ENCODE measurements around the gene GPR108.
"Not testable (repeated sequence)": the region's sequence is repeated elsewhere in the genome, so short reads cannot be mapped to it uniquely, and the experiment has no call there.

The GPR108 gene

DNA sequence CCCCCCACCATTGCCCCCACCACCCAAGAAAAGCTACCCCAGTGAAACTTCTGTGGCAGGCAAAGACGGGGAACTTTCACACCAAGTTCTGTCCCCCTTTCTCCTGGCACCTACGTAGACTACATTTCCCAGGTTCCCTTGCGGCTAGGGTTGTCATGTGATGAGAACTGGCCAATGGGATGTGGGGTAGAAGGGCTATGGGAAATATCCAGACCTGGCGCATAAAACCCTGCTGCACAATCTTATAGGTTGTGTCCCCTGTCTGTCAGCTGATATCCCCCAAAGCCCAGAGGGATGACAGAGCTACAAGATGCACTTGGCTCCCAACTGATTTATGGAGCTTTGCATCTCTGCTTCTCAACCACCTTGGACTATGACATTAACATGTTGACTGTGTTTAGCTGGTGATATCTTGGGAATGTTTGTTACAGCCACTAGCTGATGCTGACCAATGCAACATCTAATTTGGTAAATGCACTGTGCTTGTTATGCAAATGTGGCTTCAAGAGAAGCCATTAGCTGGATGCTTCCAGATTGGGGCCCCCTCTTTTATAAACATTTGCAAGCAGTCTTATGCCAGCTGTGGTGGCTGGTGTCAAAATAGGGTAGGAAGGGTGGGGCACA, 23.8 kb upstream of the GPR108 start:
- no peak for DNase-seq (ENCODE audit: low read depth)

DNA sequence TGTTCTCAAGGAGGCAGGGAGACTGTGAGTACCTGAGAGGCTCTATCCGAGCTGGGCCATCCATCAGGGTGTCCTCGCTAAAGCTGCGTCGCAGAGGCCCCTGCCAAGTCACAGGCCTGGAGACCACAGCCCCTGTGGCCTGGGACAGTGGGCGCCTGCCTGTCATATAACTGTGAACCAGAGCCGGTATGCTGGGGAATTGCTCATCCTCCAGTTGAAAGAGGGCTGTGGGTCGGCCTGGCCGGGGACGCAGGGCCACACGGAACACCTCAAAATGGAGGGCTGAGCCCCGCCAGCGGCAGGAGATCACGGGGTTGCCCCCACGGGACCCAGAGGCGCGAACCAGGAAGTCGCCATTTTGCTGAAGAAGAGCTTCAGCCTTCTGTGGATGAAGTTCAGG, 23.2 kb upstream of the GPR108 start:
- DNase-seq (ENCODE audit: low read depth): no peak

DNA sequence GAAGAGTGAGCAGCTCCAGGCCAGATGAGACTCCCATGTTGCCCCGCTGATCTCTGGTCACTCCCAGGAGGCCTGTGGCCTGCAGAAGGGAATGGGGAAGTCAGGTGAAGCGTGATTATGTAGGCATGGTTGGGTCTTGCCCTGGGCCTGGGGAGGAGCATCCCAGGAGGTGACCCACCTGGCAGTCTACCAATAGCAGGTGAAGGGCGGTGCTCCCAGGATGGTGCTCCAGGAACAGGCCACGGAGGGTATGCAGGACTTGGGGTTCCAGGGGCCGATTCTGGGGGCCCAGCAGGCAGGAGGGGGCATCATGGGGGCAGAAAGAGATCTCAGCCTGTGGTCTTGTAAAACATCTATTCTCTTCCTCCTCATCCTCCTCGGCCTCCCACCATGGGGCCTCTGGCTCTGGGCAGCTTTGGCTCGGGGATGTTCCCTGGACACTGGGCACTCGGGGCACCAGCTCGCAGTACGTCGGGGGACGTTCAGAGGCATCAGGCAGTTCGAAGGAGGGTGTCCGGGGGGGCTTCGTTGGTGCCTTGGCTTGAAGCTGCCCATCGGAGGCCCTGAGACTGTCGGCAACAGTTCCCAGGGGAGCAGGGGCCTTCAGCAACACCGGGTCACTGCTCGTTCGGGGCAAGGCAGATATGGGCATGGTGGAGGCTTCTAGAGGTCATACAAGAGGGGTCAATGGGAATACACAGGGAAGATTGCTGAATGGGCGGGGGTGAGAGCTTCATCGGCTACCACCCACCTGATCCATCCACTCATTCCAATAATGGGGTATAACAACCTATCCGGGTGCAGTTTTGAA, 17.5 kb upstream of the GPR108 start:
- DNase-seq (ENCODE audit: low read depth): no peak

DNA sequence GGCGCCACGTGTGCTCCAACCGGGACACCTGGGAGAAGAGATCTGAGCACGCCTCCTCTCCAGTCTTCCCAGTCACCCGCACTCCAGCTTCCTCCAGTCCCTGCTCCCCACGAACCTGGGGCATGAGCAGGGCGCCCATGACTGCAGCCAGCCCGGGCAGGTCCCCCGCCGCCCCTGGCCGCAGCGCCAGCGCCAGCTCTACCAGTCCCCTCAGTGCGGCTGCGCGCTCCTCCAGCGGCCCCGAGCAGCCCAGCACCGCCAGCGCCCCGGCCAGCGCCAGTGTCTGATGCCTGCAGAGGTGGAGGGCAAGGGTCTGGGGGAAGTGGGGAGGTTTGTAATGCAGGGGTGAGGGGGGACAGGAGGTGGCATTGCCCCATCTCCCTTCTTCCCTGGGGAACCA, 16.8 kb upstream of the GPR108 start:
- no peak for DNase-seq (ENCODE audit: low read depth)

DNA sequence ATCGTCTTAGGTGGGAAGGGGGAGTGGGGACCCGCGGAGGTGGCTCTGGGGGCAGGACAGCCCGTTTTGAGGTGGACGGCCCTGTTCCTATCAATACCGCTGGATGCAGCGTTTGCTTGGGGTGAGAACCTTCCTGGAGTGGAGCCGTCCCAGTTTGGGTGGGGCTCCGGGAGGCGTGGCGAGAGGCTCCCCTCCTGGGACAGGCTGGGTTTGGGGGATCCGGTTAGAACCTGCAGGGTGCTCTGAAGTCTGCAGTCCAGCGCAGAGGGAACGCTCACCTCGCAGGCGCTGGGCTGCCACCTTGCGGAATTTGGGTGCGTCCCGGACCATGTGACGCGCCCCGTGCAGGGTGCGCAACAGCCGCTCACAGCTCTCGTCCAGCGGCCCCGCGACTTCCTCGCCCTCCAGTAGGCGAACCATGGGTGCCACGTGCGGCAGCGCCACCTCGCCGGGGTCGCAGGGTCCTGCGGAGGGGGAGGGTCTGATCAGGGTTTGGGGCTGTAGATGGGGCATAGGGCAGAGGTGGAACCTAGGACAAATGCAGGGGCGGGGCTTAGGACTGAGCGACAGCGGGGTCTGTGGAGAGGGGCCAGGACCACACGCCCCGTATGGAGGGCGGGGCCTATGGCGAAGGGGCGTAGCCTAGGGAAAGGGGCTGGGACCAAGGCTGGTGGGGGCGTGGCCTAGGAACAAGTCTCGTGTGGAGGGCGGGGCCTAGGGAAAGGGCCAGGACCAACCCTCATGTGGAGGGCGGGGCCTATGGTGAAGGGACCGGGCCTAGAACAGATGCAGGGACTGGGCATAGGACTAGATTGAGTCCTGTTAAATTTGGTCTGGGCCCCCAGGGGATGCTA, 16.0 kb upstream of the GPR108 start:
- DNase-seq (ENCODE audit: low read depth): peak; percentile 63

DNA sequence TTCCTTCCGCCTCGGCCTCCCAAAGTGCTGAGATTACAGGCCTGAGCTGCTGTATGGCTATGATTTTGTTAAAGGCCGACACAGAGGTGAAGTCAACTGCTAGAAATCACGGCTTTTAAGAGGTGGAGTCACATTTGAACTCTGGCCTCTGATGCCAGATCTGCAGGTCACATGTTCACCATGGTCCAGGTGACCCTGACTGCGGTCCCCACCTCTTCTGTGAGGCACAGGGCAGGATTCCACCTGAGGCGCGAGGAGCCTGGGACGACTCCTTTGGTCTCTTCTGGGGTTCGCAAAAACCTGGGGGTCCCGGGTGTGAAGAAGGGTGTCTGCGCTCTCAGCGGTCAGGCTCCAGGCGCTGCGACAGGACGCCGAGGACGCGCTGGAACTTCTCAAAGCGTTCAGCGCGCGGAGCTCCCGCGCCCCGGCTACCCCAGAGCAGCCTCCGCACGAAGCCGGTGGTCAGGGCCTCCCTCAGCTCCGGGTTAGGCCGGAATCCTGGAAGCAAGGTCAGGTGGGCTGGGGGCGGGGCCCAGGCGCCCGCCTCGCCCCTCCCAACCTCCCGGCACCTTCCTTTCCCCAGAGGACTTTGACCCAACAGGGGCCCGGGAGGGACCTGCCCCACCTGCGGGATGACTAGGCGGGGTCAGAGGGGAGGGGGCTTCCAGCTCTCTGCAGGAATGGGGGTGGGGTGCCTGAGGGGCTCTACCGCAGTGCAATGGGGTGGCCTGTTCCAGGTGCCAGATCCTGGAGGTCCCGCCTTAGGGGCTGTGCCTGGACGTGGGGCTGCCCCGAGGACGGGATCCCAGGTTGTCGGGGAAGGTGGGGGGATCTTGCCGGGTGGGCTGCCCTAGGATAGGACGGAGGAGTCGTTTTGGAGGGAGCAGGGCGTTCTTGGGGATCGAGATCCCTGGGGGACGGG, 15.1 kb upstream of the GPR108 start:
- DNase-seq (ENCODE audit: low read depth): no peak

DNA sequence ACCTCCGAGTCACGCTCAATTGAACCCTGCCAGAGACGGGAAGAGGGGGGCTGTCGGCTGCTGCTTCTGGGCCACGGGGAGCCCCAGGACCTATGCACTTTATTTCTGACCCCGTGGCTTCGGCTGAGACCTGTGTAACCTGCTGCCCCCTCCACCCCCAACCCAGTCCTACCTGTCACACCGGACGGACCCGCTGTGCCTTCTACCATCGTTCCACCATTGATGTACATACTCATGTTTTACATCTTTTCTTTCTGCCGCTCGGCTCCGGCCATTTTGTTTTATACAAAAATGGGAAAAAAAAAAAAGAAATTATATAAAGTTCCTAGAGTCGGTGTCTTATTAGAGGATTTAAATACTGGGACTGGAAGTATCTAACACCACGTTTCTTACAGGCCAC, 13.8 kb upstream of the GPR108 start:
- DNase-seq (ENCODE audit: low read depth): no peak

DNA sequence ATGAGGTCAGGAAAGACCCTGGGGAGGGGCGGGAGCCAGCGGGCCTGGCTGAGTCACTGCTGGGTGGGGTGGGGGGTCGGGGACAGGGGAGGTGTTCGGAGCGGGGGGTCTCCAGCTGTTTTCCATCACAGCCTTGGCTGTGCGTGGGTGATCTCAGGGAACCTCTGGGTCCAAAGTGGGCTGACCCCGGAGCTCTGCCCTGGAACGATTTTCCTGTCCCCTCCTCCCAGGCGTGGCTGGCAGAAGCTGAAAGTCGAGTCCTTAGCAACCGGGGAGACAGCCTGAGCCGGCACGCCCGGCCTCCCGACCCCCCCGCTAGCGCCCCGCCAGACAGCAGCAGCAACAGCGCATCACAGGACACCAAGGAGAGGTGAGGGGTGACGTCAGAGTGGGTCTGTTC, 12.7 kb upstream of the GPR108 start:
- no peak for DNase-seq (ENCODE audit: low read depth)

DNA sequence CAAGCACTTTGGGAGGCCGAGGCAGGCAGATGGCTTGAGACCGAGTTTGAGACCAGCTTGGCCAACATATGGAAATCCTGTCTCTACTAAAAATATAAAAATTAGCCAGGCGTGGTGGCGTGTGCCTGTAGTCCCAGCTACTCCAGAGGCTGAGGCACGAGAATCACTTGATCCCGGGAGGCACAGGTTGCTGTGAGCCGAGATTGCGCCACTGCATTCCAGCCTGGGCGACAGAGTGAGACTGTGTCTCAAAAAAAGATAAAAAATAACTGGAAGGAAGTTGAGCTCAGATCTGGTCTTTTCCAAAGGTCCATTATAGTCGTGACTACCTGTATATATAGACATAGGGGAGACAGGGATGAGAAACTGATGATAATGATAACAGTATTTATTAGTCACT, 11.2 kb upstream of the GPR108 start:
- not testable (repeated sequence) for DNase-seq (ENCODE audit: low read depth)

DNA sequence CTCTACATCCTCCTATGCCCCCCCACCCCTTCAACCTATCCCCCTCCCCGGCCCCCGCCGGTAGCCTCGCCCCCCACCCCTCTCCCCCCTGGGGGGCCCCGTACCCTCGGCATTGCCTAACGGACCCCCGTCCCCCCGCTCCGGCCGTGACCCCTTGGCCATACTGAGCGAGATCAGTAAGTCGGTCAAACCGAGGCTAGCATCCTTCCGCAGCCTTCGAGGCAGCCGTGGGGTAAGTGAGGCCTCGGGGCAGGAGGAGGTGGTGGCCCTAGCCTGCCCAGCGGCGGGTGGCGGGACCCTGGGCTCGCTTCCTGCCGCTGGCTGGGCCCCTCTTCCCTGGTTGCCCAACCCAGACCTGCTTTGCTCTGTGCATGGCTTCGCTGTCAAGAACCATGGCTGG, 8.6 kb upstream of the GPR108 start:
- DNase-seq (ENCODE audit: low read depth): no peak

DNA sequence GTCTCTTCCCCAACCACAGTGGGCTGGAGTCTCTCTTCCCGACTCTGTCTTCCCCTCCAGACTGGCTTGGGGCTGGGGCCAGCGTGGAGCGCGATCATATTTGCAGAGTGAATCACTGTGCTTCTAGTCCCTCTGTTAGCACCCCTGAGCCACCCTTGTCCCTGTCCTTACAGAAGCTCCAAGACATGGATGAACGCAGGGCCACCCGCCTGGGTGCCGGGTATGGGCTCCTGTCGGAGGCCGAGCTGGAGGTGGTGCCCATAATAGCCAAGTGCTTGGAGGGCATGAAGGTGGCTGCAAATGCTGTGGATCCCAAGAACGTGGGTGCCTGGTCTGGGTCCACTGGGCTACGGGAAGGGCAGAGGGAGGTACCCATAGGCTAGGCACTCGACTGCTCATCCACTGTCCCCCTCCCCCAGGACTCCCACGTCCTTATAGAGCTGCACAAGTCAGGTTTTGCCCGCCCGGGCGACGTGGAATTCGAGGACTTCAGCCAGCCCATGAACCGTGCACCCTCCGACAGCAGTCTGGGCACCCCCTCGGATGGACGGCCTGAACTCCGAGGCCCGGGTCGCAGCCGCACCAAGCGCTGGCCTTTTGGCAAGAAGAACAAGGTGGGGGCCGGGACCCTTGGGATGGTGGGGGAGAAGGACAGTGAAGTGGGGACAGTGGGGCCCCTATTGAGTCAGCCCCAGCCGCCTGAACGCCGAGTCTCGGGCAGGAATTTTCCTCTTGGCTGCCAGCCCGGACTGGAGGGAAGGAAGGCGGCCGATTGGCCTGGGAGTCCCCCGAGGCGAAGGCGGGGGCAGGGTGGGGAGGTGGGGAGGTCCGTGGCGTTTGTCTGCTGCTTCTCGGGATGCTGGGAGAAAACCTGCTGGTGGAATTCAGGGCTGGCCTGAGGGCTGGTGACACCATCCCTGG, 7.3 kb upstream of the GPR108 start:
- DNase-seq (ENCODE audit: low read depth): no peak

DNA sequence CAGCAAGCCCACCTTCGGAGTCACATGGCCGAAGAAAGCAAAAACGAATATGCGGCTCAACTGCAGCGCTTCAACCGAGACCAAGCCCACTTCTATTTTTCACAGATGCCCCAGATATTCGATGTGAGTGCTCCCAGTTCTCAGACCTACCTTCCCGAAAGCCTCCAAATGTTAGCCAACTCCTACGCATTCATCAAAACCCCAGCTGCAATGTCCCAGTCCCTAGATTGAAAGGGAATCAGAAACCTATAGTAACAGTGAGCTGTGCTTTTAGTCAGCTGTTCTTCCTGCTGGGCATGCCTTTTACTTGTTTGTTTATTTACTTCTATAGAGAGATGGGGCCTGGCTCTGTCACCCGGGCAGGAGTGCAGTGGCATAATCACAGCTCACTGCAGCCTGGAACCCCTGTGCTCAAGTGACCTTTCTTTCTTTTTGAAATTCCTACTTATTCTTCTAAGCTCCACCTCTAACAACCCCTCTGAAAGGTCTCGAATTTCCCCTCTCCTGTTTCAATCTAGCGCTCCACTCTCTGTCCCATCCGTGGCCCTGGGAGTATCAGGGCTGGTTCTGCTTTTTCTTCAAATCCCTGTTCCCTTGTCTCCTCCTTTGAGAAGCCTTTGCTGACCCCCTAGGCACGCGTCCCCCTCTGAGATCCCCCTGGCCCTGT, 6.5 kb upstream of the GPR108 start:
- DNase-seq (ENCODE audit: low read depth): no peak

DNA sequence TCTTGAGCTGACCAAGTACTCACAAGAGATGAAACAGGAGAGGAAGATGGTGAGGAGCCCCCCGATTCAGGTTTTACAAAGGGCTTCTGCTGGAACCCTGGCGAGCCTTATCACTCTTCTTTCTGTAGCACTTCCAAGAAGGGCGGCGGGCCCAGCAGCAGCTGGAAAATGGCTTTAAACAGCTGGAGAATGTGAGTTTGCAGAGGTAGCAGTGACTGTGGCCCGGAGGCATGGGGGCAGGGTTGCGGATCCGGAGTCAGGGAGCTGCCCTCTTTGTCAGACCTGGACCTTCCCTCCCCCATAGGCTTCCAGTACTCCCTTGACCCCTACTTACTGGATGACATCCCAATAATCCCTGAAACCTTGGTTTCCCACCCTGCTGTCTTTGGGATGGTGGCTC, 5.7 kb upstream of the GPR108 start:
- no peak for DNase-seq (ENCODE audit: low read depth)

DNA sequence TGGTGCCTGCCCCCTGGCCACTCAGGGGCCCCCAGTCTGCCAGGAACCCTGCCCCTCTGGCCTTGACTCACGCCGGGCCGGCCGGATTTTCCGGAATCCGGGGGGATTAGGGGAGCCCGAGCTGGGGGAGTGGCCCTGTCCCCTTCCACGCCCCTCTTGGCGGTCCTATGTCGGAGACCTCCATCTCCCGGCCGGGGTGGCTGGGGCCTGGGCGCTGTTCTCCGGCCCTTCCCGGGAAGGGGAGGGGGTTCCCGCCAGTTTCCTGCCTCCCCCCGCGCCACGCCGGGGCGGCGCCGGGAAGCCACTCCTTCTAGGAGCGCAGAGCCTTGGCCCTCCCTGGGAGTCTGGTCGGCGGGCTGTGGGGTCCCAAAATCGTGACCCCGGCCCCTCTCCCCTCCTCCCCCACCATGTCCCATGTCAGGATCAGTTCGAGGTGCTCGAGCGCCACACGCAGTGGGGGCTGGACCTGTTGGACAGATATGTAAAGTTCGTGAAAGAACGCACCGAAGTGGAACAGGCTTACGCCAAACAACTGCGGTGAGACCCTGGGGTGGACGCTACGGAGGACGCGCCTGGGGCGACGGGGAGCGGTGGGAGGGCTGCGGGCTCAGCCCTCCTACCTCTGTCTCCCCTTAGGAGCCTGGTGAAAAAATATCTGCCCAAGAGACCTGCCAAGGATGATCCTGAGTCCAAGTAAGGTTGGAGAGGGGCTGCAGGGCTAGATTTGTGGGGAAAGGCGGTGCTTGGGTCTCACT, 3.4 kb upstream of the GPR108 start:
- no peak for DNase-seq (ENCODE audit: low read depth)

DNA sequence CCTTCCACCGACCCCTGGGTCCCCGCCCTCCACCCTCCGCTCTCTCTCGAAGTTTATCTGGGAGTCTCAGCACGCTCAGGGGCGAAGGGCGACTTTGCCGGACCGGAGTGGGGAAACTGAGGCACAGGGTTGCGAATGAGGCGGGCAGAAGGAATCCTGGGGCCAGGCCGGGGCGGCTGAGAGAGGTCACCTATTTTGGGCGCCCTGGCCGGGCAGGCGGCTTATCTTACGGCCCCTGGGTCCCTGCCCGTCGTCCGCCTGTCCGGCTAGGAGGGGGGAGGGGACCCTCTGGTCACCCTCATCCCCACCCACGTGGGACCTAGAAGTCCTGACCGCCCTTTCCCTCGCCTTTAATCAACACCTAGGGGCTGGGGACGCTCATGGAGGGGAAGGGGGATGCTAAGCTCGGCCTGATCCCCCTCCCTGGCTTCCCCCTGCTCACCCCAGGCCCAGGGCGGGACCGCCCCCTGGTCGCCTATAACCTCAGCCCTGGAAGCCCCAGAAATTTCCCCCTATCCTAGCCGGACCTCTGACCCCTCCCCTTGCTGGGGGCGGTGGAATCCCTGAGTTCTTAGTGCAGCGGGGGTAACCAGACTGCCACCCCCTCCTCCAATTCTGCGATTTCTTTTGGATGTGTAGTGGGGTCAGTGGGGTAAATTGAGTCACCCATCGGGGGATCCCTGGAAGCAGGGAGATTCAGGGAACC, 2.7 kb upstream of the GPR108 start:
- no peak for DNase-seq (ENCODE audit: low read depth)

DNA sequence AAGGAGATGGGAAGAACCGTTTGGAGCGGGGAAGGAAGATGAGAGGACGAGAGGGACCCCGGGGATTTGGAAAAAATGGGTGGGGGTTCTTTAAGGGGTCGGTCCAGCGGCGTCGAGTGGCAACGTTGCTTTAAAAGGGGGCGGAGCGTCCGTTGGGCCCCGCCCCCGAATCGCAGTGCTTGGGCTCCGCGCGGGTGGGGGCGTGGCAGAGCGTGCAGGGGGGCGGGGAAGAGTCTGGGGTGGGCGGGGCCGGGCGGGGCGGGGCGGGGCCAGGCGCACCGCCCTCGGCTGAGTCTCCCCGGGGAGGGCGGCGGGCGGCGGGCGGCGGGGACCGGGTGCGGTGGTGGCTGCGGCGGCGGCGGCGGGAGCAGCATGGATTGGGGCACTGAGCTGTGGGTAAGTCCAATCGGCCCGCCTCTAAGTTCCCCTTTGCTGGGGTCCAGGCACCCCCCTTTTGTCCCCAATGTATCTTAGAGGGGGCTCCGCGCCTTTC, 2.1 kb upstream of the GPR108 start, which contains the start of gene TRIP10:
TRIP10 (plus strand) TSS at position 291 of the 493 bp plus-strand sequence; CDS start at position 373, 82 bp downstream.
- DNase-seq (ENCODE audit: low read depth): peak; percentile 74

DNA sequence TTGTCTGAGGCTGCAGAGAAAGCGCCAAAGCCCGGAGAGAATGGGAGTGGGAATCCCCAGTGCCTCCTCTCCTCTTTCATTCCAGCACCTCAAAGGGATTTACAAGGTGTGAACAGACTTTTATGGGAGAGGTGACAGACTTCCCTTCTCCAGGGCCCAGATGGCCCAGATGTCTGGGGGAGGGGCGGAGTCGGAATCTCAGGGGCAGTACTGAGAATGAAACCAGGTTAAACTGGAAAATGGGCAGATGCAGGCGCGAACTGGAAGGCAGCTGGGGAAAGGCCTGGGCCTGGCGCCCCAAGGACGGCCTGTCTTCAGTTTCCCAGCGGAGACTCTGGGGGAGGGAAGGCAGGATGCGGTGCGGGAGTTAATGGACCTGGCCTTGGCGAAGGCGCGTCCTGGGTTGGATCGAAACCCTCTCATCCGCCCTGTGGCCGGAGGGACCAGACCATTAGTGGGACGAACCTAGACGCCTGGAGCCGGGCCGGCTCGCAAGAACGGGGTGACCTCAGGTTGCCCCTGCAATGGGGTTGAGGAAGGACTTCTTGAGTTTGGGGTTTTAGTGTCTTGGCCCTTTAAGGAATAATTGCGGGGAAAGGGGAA, 1.5 kb upstream of the GPR108 start:
- DNase-seq (ENCODE audit: low read depth): no peak

Data from T-helper 22 cell (primary cell).